ENCODE data around the gene CAMK2B. TPM values are rescaled to one million over a fixed set of nuclear protein-coding genes. Genes with fewer than 3 reads are reported as not detected.

CAMK2B gene
- total and polyA plus RNA-seq, 2 experiments from 2014 or later = not detected

GRCh38 chr7:44279286-44279685, 46.1 kb downstream of the CAMK2B start (continued):
- TF ChIP-seq ZNF462 (CRISPR knock-in tag; IDR thresholded peaks at IDR 0.05) = no peak
- TF ChIP-seq STAT1 (IDR thresholded peaks at IDR 0.05; ENCODE audit: unreplicated experiment) = no peak
- TF ChIP-seq, protein P1, sequence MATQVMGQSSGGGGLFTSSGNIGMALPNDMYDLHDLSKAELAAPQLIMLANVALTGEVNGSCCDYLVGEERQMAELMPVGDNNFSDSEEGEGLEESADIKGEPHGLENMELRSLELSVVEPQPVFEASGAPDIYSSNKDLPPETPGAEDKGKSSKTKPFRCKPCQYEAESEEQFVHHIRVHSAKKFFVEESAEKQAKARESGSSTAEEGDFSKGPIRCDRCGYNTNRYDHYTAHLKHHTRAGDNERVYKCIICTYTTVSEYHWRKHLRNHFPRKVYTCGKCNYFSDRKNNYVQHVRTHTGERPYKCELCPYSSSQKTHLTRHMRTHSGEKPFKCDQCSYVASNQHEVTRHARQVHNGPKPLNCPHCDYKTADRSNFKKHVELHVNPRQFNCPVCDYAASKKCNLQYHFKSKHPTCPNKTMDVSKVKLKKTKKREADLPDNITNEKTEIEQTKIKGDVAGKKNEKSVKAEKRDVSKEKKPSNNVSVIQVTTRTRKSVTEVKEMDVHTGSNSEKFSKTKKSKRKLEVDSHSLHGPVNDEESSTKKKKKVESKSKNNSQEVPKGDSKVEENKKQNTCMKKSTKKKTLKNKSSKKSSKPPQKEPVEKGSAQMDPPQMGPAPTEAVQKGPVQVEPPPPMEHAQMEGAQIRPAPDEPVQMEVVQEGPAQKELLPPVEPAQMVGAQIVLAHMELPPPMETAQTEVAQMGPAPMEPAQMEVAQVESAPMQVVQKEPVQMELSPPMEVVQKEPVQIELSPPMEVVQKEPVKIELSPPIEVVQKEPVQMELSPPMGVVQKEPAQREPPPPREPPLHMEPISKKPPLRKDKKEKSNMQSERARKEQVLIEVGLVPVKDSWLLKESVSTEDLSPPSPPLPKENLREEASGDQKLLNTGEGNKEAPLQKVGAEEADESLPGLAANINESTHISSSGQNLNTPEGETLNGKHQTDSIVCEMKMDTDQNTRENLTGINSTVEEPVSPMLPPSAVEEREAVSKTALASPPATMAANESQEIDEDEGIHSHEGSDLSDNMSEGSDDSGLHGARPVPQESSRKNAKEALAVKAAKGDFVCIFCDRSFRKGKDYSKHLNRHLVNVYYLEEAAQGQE (IDR thresholded peaks at IDR 0.05; ENCODE audit: unreplicated experiment) = no peak
- no peak for TF ChIP-seq ZNF331 (CRISPR knock-in tag; IDR thresholded peaks at IDR 0.05; ENCODE audit: low read depth)
- no peak for TF ChIP-seq CTCF (conservative IDR thresholded peaks at IDR 0.05; ENCODE audit: low read depth in 2 of 2)

Data from GM23338 (cell line).